KG1 (cell line): ENCODE results near the gene EFCAB11.

Experiments used
- DNase-seq: peaks from one replicate; lab custom pipeline; 2025; lab: John Stamatoyannopoulos, UW

EFCAB11 gene, protein sequence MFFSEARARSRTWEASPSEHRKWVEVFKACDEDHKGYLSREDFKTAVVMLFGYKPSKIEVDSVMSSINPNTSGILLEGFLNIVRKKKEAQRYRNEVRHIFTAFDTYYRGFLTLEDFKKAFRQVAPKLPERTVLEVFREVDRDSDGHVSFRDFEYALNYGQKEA

DNA sequence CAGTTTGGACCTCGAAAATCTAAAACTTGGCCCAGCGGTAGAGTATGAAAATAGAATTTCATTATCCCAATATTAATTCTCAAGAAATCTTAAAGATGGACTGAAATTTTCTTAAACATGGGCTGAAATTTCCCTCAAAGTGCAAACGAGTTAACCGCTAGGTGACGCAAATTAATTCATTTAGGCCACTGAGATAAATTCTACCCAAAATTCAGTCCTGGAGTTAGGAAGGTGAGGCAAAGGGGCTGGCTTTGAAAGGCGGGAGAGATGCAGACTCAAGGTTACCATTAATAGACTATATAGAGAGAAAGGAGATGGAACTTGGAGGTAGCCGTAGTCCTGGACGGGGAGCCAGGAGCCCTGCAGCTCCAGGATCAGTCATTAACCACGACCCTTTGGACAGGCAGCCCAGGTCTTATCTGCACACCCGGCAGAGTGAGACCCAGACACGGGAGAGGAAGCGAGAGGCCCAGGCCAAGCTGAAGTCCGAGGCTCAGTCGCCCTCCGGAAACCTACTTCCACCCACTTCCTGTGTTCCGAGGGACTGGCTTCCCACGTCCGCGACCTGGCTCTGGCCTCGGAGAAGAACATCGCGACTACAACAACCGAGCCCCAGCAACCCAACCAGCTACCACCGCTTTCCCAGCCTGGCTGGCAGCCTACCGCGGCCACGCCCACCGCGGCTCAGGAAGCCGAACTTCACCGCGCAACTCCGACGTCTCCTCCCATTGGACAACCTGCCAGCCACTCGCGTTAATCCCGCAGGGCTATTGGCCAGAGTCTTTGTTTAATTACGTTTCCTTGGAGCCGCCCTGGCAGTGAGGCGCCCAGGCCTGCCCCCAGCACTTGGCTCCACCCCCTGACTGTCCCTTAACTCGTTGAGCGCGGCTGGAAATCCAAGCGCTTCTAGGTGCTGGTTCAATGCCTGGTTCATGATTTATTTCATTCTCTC is at the start of gene EFCAB11:
Gene EFCAB11, minus strand, starts transcription at position 661 of the 952 bp plus-strand sequence. Its CDS starts 70 bp downstream, at position 591.
- DNase-seq, result peak; percentile 93

DNA sequence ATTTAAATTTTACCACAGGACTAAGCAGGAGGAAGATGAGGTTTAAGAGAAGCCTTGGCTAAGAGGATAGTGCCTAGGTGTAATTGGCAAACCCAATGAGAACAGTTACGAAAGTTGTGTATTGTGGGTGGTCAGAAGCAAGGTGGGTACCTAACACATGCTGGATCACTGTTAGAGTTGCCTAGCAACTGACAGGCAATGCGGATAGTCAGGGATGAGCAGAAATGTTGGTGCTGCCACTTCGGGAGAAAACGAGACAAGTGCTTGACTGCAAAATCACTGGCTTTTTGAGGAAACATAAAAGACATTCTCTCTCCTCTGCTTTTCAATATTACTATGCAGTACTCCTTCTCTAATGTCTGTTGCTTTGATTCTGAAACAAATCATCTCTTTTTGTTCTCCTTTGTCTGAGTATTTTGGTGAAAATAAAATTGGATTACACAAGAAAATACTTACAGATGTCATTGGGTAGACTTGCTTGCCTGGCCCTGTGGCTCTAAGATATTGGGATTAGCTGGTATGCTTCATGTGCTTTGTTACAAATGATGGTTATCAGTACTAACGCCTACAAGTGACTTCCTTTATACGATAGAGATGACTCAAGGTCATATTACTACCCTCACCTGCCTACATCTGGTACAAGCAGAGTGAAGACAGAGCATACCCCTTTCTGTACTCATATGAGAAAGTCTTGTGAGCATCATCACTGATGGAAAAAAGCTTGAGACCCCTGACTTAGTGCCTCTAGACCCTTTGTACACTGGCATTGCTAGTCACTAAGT is 49.2 kb upstream of the EFCAB11 start:
- DNase-seq, result no peak

DNA sequence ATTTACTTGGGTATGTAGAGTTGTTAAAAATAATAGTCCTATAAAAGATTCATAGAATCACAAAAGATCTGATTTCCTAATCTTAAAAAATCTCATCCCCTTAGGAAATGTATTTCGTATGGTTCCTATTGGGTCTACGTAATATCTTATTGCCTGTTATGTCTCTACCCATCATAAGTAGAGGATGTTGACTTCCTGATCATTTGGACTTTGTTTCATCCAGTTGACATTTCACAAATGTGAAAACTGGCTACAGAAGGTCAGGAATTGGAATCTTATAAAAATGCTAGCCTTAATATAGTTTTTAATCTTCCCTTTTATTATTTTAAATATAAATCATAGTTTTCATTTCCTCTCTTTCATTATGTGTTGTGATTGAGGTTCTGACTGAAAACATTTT is 46.4 kb upstream of the EFCAB11 start:
- no peak for DNase-seq

DNA sequence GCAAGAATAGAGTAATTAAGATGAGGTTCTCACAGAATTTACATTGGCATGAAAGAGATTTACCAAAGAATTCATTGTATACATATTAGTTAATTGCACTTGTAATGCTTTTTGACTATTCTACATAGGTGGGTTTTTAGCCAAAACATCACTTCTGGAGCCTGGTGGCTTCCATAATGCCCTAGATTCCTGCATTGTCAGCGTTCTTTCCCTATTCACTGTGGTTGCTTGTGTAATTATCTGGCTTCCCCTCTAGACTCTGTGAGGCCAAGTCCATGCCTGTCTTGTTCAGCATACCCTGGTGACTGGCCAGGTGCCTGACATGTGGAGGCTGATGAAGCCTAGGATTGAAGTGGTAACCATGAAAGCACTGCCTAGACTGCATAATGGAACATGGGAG is 42.4 kb upstream of the EFCAB11 start:
- no peak for DNase-seq

DNA sequence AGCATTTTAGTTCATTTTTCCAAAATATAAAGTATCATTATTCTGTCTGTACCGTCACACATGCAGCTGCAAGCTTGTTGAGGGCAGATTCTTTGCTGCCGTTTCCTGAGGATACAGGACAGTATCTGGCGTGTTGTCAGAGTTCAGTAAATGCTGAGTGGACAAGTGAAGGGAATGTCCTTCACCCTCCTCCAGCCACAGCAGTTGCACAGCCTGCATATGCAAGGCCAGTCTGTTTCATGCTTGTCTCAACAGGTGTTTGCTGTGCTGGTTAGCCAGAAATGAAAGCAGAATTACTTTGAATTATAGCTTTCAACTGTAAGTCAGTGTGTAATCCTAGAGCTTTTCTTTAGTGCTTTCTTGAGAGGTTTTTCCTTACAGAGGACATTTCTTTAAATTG is 37.7 kb upstream of the EFCAB11 start:
- DNase-seq, result no peak

DNA sequence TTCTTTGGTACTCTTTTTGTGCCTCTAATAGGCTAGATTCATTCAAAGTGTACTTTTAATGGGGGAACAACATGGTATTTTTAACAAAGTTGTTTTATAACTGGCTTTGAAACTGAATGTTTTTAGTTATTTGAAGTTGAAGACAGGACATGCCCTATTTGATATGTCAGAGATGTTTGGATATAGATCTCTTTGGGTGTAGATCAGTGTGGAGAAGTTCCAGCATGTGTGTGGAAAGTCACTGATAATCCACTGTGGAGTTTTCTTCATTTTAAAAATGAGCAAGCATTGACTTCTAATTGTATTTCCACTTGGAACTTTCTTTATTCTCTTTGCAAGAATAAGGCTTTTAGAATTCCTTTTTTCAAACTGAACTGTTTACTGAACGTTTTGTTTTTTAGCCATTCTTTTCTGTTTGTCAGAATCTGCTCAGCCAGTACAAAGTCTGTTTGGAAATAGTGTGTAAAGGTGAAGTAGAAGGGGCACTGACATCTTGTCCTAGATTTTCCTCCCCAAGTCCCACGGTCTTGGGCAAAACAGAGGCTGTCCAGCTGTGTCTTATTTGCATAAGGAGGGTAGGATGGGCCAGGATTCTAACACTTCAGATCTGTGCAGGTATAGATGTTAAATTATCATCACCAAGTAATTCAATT is 36.2 kb upstream of the EFCAB11 start:
- no peak for DNase-seq

DNA sequence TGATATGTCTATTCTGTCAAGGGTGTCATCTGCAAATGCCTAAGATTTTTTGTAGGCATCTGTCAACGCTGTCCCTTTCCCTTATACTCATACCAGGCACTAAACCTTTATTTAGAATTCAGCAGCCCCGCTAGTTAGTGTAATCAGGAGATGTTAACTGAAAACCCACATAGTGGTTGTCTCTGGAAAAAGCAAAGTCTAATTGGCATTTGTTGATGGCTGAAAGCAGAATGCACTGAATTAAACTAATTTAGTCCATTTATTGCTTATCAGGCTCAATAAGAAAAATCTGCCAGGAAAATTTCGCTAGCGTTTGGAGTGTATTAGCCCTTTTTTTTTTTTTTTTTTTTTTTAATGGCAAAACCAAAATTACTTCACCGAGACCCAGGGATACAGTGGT is 35.7 kb upstream of the EFCAB11 start:
- no peak for DNase-seq

DNA sequence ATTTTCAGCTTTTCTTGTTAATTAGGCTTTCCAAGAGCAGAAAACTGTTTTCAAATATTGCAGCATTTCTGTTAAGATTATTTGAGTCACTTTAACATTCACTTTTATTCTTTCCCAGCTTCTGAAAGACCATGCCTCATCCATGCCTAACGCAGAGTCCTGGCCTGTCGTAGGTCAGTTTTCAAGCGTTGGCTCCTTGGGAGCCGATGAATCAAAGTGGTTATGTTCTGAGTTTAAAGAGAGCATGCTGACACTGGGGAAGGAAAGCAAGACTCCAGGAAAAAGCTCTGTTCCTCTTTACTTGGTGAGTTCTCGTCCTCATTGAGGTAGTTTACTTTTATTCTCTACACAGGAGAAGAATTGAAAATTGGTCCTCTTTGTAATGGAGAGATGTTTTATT is 34.3 kb upstream of the EFCAB11 start:
- no peak for DNase-seq

DNA sequence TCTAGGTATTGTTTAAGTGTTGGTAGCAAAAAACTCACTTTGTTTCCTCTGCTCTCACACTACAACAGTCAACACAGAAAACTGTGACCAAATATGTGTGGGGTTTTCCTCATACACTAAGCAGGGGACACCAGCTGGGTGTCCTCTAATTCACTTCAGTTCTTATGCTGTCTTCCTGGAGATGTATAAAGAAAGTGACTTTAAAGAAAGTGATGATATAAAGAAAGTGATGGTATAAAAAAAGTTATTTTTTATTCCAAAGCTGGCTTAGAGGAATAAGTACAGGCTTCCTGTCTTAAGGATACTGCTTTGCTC is 32.6 kb upstream of the EFCAB11 start:
- no peak for DNase-seq

DNA sequence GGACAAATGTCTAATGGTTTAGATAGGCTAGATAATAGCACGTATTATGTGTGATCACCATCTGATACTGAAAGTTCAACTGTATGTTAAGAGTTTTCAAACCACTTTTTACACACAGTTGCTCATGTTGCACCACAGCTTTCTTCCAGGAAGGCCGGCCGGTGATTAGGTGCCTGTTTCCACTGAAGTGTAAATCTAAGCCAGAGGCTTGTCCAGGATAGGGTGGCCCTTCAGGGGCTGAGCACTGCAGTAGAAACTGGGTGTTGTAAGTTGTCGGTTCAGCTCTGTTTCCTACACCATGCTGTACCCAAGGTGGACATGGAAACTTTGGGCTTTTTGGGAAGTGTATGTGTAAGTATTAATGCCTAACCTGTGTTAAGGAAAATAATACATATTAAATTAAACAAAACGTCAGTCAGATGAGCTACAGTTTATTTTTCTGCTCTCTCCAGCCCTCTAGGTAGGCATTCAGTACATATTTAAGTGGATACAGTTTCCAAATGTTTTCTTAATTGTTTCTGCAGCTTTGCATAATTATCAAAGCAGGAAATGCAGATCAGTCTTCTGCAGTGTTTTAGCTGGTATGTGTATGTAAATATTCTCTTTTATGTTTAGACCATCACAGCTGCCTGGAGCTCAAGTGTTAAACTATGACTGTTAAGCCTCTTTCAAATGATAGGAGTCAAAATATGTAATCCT is 32.1 kb upstream of the EFCAB11 start:
- no peak for DNase-seq

DNA sequence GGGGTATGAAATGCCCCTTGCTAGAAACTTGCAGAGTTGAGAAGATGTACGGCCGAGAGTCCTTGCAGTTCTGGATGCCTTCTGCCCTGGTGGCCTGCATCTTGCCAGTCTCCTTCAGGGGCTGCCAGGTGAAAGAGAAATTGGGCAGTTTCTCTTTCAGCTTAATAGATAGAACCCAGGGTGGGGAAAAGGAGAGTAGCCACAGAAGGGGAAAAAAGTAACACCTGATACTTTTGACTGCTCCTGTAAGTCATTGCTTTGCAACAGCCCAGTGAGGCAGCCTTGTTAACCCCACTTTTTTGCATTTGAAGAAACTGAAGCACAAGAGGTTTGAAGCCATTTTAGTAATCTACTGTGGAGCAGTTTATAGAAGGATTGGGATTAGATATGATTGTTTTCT is 28.8 kb upstream of the EFCAB11 start:
- no peak for DNase-seq

DNA sequence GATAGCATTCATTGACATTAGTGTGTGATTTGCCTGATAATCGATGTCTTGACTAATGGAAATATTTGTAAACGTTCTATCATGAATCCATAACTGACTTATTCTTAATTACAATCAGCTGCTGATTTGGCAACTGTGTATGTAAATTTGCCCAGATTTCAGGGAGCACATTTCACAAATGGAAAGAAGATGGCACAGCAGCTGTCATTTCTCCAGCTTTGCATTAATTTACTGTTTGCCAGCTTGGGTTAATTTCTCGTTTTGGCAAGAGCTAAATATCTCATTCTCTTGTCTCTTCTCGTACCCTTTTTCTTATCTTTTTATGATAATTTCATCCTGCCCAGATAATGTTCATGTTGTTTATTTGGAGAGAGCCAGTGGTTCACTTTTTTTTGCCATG is 24.1 kb upstream of the EFCAB11 start:
- DNase-seq, result no peak

DNA sequence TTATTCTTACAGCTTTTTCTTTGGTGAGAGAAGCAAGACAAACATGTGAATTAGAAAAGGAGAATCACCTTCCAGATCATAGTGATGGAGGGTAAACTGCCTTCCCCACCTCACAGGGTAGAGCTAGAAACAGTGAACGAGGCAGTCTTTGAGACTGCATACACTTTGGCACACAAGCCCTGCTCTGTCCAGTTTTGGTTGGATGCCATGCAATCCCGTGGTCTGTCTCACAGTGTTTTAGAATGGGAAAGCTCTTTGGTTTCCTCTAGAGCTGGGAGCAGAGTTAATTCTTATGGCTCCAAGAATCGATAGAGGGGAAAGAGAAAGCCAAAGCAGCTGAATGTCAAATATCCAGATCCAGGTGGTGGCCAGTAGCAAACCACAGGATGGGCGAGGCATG is 23.1 kb upstream of the EFCAB11 start:
- no peak for DNase-seq

DNA sequence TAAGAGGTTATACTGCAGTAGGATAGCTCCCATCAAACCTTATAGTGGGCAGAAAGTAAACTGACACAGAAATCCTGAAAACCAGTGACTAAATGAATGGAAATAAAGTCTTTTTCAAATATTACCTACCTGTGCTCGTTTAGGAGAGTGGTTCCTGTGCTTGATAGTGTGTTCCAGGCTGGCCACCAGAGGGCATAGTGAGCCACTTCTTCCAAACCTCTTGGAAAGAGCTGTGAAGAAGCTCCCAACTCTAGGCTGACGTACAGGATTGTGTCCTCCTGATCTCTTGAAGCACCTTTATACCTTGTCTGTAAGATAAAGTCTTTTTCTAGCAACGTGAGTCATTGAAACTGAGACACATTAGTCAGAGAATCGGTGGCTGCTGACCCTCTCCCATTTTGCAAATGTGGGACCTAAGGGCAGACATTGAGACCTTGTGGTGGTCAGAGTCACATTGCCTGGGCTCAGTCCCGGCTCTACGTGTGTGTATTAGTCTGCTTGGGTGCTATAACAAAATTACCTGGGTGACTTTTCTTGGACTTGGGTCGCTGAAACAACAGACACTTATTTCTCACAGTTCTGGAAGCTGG is 18.8 kb upstream of the EFCAB11 start:
- peak; percentile 3 for DNase-seq

DNA sequence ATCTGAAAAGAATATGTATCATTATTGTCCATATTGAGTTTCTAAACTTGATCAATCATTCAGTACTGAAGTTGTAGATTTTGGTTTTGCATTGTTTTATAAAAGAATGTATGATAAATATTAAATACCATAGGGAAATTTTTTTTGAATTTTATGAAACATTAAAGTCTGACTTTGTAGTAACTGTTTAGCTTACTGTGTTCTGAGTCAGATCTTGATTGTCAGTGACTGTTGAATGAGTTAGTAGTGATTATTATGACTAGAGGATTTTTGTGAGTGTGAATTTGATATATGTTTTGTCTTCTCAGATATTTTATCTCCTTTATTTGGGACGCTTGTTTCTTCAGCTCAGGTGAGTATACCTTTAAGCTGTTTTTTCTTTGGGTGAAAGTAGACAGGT is 11.3 kb upstream of the EFCAB11 start:
- no peak for DNase-seq

DNA sequence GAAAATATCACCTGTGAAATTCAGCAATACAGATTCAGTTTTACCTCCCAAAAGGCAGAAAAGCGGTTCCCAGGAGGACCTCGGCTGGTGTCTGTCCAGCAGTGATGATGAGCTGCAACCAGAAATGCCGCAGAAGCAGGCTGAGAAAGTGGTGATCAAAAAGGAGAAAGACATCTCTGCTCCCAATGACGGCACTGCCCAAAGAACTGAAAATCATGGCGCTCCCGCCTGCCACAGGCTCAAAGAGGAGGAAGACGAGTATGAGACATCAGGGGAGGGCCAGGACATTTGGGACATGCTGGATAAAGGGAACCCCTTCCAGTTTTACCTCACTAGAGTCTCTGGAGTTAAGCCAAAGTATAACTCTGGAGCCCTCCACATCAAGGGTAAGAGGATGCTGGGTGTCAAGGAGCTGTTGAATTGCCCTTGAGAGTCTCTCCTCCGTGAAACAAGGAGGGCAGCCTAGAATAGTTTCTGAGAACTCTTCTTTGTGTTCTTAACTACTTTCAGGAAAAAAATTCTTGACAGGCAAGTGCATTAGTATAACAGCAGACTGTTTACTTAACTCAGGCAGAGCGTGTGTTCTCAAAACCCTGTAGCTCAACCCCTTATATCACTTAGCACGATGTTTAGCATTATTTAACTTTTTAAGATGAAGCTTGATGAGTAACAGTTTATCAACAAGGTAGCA is 8.9 kb upstream of the EFCAB11 start:
- no peak for DNase-seq

DNA sequence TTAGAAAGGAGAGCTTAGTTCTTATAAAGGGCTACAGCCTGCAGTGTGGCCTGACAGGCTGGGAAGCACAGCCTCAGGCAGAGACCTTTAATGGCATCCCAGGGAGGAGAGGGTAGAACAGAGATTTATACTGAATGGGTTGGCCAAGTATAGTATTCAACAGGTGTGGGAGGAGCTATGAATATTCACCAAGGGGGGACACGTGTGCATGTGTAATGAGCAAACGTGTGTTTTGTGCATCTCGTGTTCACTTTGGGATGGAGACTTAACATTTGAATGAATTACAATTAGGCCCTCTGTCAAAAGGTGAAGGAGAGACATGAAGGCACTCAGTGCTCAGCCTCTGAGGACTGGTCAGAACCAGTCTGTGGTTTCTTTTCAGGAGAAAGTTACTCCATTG is 6.4 kb upstream of the EFCAB11 start:
- DNase-seq, result no peak

DNA sequence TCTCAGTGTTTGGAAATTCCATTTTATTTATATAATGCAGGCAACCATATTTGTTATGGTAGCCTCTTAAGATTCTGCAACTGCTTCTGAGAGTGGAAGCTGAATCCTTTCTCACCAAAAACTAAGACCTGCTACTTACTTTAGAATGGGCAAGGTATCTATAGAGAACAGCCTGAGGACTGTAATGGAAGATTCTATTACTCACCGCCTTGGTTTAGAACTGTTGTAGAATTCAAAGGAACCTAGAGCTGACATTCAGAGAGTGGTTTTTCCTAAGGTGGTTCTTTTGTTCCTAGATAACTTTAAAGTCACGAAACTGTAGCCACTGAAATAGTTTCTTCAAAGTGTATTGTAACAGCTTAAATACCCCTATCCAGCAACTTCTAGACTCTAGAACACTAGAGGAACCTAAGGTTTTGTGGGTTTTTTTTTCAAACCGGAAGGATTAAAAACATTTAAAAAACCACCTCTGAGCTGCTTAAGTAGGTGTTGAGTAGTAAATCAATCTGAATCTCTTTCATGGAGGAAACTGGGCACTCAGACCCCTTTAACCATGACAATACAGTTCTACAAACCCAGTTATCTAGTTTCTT is 5.4 kb upstream of the EFCAB11 start:
- peak; percentile 4 for DNase-seq

DNA sequence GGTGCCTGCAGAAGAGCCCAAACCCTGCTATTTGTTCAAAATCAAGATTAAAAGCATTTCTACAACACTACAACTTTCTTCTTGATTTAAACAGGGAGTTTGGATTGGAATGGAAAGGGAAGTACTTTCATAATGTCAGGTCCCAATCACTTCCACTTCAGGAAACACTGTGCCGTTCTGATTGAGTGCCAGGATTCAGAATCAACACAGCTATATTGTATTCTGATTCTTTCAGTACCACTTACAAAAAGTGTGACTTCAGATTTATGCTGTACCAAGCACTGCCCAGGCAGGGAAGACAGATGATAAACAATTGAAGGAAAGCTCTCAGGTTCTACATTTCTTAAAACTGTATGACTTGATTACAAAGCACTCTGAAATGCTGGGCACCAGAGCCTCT is 4.4 kb upstream of the EFCAB11 start:
- no peak for DNase-seq

DNA sequence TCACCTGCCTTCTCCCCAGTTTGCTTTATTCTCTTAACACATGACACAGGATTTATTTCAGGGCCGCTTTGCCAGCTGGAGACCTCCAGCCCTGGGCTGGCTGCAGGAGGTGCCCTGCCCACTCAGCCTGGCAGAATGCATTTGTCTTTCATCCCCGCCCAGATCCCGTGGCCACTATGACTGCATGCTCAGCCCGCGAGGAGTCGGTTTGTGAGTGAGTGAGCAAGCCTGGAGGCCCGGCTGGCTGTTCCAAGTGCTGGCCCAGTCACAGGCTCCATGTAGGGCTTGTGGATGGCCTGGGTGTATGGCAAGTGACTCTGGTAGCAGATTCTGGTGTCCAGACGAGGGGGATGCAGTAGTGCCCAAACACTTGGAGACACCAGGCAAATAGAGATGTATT is 3.3 kb upstream of the EFCAB11 start:
- no peak for DNase-seq
